Testis (tissue), 3 donors: ENCODE measurements around the gene CYP3A7. TPM values are rescaled to one million over a fixed set of nuclear protein-coding genes. Genes with fewer than 3 reads are reported as not detected.
"Not testable (repeated sequence)": the region's sequence is repeated elsewhere in the genome, so short reads cannot be mapped to it uniquely, and the experiment has no call there.

Experiments
- DNase-seq: peaks from one replicate; pipeline ENCODE4 v3.0.0-alpha.2; 2019
- H3K27ac ChIP-seq, 2 donors: fragments of 200-600 bp; sonication (generic); one replicate each; pipeline ENCODE4 v1.5.1; 2019
- H3K27me3 ChIP-seq: fragments of 200-600 bp; sonication (generic); one replicate; pipeline ENCODE4 v1.5.1; 2019
- H3K36me3 ChIP-seq: fragments of 200-600 bp; sonication (generic); one replicate; pipeline ENCODE4 v1.5.1; 2017; ENCODE audit warnings: low read depth; ENCODE audit errors: missing control alignments
- H3K4me1 ChIP-seq: fragments of 200-600 bp; sonication (generic); one replicate; pipeline ENCODE4 v1.5.1; 2019
- H3K4me3 ChIP-seq, 2 donors: fragments of 200-600 bp; sonication (generic); one replicate each; pipeline ENCODE4 v1.5.1; 2017 to 2019
- H3K9me3 ChIP-seq: fragments of 200-600 bp; sonication (generic); one replicate; pipeline ENCODE4 v1.5.1; 2017
- CTCF ChIP-seq, 3 experiments: fragments of 450-650 bp in 2 of 3; fragments of 200-600 bp in 1 of 3; sonication (generic) in 1 of 3; IDR thresholded peaks; one replicate each; pipeline ENCODE4 v1.5.1; 2016 to 2019; ENCODE audit warnings: antibody characterized with exemption in 3 of 3, mild to moderate bottlenecking in 2 of 3, moderate library complexity in 1 of 3
- POLR2A ChIP-seq: fragments of 450-650 bp; IDR thresholded peaks from one replicate; pipeline ENCODE4 v1.6.1; 2017; ENCODE audit warnings: antibody characterized with exemption, mild to moderate bottlenecking, moderate library complexity
- WGBS, 2 donors: methylation state at CpG; one replicate each; pipeline ENCODE4 v1.1.5; 2018; 5-methylcytosine and 5-hydroxymethylcytosine counted together
- intact Hi-C: fragments of 100-400 bp; cut with DNase I; formaldehyde crosslinking; loops from one replicate; pipeline ENCODE4 v1.15.1; 2023; ENCODE audit warnings: low total_unique reads
- polyA plus RNA-seq: library from polyadenylated mRNA; stranded (reverse); fragments of 350-450 nt; fragmentation: Illumina TruSeq; extraction: RNeasy Lipid Tissue Mini Kit (QIAGEN cat#74804); gene quantifications from one replicate; pipeline ENCODE4 v1.2.3, GENCODE V29; 2014; ENCODE audit warnings: low read depth, low replicate concordance; ENCODE audit not compliant: insufficient read depth
- total RNA-seq, 2 donors: library from RNA; depleted of rRNA; stranded (reverse); fragments of >200 nt; gene quantifications; one replicate each; pipeline ENCODE4 v1.2.3, GENCODE V29; 2016

CYP3A7 gene
- total and polyA plus RNA-seq, 3 donors from 2014 or later = not detected

GRCh38 chr7:99741441-99741795 is 6.4 kb upstream of the CYP3A7 start:
- WGBS, 2 donors = 94 to 100% methylated on average over 2 of the region's 2 CpGs

GRCh38 chr7:99740573-99741440 is 5.8 kb upstream of the CYP3A7 start:
- Histone ChIP-seq H3K9me3 (no peaks in the 10 kb centered on the region), H3K27me3 (no peaks in the 10 kb centered on the region), H3K4me1 (no peaks in the 10 kb centered on the region), H3K27ac (no peak overlapping the region), H3K4me3 (no peak overlapping the region), H3K36me3 (no peaks in the 10 kb centered on the region)
- TF ChIP-seq CTCF (IDR thresholded peaks at IDR 0.05) = no peak
- no peak for TF ChIP-seq POLR2A
- intact Hi-C loops = no loop called here
- DNase-seq = no peak
- WGBS, 2 donors = 76 to 90% methylated on average over 5 of the region's 5 CpGs

More at GRCh38 chr7:99741441-99741795, 6.4 kb upstream of the CYP3A7 start:
- DNase-seq = no peak
- H3K36me3 ChIP-seq = no peaks in the 10 kb centered on the region
- no peaks in the 10 kb centered on the region for H3K27me3 ChIP-seq
- TF ChIP-seq CTCF (IDR thresholded peaks at IDR 0.05) = no peak
- no peak for TF ChIP-seq POLR2A
- intact Hi-C loops = no loop called here
- H3K27ac ChIP-seq = no peak overlapping the region
- H3K4me1 ChIP-seq = no peaks in the 10 kb centered on the region
- H3K4me3 ChIP-seq = no peak overlapping the region
- H3K9me3 ChIP-seq = no peaks in the 10 kb centered on the region

GRCh38 chr7:99739699-99740572 is 4.9 kb upstream of the CYP3A7 start:
- no peaks in the 10 kb centered on the region for H3K9me3 ChIP-seq
- H3K27me3 ChIP-seq = no peaks in the 10 kb centered on the region
- DNase-seq = no peak
- H3K4me3 ChIP-seq = no peak overlapping the region
- WGBS, 2 donors = 88 to 92% methylated on average over 2 of the region's 2 CpGs
- no peaks in the 10 kb centered on the region for H3K36me3 ChIP-seq
- no peaks in the 10 kb centered on the region for H3K4me1 ChIP-seq
- H3K27ac ChIP-seq = no peak overlapping the region
- intact Hi-C loops = no loop called here
- TF ChIP-seq POLR2A (no peak), CTCF (IDR thresholded peaks at IDR 0.05) (no peak)

GRCh38 chr7:99737726-99738125 is 2.7 kb upstream of the CYP3A7 start:
- no peak for DNase-seq
- Histone ChIP-seq H3K36me3 (no peaks in the 10 kb centered on the region), H3K27ac (no peak overlapping the region), H3K4me1 (no peaks in the 10 kb centered on the region), H3K4me3 (no peak overlapping the region), H3K9me3 (no peaks in the 10 kb centered on the region), H3K27me3 (no peaks in the 10 kb centered on the region)
- intact Hi-C loops = no loop called here
- 75 to 85% methylated on average over 1 of the region's 1 CpG for WGBS, 2 donors
- TF ChIP-seq POLR2A (no peak), CTCF (IDR thresholded peaks at IDR 0.05) (no peak)

- H3K27me3 ChIP-seq, DNase-seq, H3K4me1 ChIP-seq, intact Hi-C loops, H3K9me3 ChIP-seq, H3K4me3 ChIP-seq, H3K27ac ChIP-seq, H3K36me3 ChIP-seq: not testable (repeated sequence)
- 92 to 96% methylated on average over 4 of the region's 4 CpGs for WGBS, 2 donors
Measured at GRCh38 chr7:99736667-99737066, 1.7 kb upstream of the CYP3A7 start.
